ENCODE results near the gene MLPH.

GRCh38 chr2:237473878-237474441, 13.1 kb upstream of the MLPH start:
- TF ChIP-seq CTCF (IDR thresholded peaks at IDR 0.05; ENCODE audit: low read depth, low read length) (no peak), MYC (IDR thresholded peaks at IDR 0.05; ENCODE audit: low read depth, low read length) (no peak)

Measured in NB4 (cell line).